Keratinocyte (primary cell): ENCODE measurements around the gene CTSA.

Experiments
- EZH2 ChIP-seq: IDR thresholded peaks from one replicate; pipeline ENCODE4 v1.6.1; 2012; ENCODE audit warnings: inconsistent platforms, mild to moderate bottlenecking, low read length, moderate library complexity
- TF ChIP-seq, protein P1 (sequence below), 3 experiments: IDR thresholded peaks in 1 of 3; conservative IDR thresholded peaks in 1 of 3; optimal IDR thresholded peaks in 1 of 3; 2 replicates in 2 of 3; 3 replicates in 1 of 3; pipeline versions ENCODE3 to v1.5.1; 2011; ENCODE audit warnings: low read length in 3 of 3, mild to moderate bottlenecking in 3 of 3, moderate library complexity in 2 of 3, control low read depth in 1 of 3, inconsistent platforms in 1 of 3; ENCODE audit not compliant: insufficient read depth in 2 of 3; ENCODE audit errors: extremely low read depth in 1 of 3

DNA sequence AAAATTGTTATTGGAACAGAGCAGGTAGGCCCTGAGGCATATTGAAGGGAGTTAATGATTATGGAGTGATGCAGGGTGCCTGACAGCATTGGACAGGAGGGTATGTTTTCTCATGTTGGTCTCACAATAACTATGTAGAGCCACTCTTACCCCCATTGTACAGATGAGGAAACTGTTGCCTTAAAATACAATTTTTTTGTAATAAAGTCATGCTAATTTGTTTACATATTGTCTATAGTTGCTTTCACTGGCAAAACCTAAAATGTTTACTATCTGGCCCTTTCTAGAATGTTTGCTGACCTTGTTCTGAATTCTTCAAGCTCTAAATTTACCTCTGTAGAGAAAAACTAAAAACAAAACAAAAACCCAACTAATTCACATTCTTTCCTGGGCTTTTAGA, 39.6 kb upstream of the CTSA start:
- TF ChIP-seq, protein P1, sequence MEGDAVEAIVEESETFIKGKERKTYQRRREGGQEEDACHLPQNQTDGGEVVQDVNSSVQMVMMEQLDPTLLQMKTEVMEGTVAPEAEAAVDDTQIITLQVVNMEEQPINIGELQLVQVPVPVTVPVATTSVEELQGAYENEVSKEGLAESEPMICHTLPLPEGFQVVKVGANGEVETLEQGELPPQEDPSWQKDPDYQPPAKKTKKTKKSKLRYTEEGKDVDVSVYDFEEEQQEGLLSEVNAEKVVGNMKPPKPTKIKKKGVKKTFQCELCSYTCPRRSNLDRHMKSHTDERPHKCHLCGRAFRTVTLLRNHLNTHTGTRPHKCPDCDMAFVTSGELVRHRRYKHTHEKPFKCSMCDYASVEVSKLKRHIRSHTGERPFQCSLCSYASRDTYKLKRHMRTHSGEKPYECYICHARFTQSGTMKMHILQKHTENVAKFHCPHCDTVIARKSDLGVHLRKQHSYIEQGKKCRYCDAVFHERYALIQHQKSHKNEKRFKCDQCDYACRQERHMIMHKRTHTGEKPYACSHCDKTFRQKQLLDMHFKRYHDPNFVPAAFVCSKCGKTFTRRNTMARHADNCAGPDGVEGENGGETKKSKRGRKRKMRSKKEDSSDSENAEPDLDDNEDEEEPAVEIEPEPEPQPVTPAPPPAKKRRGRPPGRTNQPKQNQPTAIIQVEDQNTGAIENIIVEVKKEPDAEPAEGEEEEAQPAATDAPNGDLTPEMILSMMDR (optimal IDR thresholded peaks at IDR 0.05 in 1 of 3, IDR thresholded peaks at IDR 0.05 in 1 of 3, conservative IDR thresholded peaks at IDR 0.05 in 1 of 3; ENCODE audit: extremely low read depth in 1 of 3, insufficient read depth in 2 of 3, low read length in 3 of 3) = no peak
- no peak for TF ChIP-seq EZH2
